Inferior parietal cortex (tissue), 1 donor: ENCODE measurements around the gene PAX6.

Experiments
- DNase-seq: peaks from one replicate; pipeline ENCODE4 v3.0.0-alpha.2; 2016; ENCODE audit errors: extremely low spot score

PAX6 gene

DNA sequence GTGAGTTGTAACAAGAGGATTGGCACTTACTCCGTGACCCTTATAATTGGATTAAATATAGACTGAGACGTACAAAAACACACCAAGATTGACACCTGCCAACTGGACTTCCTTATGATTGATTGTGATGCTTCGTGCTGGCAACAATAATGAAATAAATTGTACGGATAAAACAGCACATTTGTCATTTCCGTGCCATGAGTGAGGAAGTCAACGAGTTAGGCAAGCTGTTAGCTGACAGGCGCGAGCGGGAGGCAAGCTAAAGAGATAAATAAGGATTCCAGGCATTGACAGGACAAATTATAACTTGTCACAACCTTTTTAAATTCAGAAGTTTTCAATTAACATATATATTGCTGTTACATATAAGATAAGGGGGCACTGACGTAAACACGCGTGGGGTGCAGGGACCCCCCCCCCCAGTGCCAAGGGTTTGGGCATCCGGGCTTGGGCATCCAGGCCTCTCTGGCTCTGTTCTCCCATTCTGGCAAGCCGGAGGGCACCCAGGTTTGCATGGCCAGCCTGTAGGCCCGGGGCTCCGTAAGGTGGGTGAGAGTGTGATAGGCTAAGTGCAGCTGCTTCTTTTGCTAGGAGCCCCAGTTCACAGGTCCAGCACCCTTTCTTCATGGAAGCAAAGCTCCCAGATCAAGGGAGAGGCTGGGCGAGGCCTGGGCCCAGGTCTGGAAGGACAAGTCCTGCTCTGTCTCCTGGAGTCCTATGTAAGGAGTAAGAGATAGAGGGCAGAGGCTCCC lies 11.2 kb upstream of the PAX6 start:
- no peak for DNase-seq

DNA sequence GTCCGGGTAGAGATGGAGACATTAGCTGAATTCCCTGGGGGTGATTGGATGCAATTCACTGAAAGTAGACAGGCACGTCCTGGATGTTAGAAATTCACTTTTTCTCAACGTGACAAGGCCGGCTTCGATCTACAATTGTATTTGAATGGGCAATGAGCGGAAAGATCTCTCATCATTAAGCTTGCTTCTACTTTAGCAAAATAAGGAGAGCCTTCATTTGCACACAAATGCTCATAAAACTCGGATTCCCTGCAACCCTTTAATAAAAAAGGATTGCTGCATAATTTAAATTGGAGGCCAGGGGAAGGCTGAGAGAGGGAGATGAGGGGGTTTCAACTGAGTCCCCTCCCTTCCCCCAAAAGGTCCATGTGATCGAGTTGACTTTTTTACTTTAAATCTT lies 10.6 kb upstream of the PAX6 start:
- no peak for DNase-seq

DNA sequence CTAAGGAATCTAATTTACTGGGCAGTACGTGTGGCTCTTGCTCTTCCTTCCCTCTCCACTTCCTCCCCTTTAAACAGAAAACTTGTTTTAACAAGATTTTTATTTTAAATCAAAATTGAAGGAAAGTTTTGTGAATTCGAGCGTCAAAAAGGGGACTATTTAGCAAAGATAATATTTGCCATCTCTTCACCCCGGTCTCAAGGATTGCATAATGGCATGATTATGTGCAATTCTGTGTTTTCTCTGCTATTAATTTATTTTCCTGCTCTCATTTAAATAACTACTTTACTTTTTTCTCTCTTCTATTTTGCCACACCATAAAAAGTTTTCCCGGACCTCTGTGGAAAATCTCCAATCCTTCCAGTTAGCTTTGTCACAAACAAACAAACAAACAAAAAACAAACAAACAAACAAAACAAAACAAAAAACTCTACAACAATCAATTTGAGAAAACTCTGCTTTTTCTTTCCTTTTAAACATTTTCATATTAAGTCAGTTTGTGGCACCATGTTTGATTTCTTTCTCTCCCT lies 10.2 kb upstream of the PAX6 start:
- no peak for DNase-seq

DNA sequence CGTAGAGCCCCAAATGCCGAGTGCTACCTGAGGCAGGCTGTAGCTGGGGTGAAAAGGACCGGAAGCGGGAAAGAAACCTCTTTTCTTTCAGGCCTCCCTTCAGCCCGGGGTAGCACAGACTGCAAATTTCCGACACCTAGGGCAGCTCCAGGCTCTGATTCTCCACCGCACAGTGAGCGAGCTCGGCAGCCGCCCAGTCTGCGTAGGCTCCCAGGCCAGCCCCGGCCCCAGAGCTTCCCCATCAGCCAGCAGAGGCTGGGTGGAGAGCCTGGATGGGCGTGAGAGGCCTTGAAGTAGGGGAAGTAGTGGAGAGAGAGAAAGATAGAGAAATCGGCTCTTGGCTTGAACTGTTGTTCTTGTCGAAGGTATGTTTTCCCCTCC lies 9.3 kb upstream of the PAX6 start:
- no peak for DNase-seq

DNA sequence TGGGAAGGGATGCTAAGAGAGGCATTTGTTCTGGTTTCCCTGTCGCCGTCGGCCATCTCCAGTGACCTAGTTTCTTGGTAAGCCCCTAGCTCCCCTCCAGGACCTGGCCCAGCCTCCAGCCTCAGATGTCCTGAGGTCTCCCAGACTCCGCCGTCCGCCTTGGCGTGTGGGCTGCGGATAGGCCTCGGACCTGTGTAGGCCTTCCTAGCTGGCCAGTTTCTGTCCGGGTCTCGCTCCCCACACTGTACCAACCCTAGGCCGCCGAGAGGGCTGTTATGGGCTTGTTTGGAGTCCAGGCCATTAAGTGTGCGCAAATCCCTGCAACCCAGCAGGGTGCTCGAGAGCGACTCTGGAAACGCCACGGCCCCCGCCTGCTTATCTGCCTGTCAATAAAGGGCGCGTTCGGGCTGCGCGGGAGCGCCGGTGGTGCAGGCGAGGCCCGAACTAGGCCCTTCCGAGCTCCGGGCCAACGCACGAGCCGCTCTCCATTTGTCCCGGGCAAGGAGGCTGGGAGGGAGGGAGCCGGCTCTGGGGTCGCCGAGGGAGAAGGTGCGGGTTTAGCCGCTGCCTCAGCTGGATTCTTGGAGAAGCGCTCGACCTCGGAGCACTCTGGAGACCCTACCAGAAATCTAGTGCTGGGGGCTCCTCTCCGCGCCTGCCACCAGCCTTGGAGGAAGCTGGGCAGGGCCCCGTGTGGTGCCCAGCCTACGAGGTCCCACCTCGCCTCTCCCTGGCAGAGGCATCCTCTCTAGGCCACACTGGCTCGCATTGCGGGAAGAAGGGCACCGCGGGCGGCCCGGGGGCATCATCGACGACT lies 8.7 kb upstream of the PAX6 start:
- no peak for DNase-seq

DNA sequence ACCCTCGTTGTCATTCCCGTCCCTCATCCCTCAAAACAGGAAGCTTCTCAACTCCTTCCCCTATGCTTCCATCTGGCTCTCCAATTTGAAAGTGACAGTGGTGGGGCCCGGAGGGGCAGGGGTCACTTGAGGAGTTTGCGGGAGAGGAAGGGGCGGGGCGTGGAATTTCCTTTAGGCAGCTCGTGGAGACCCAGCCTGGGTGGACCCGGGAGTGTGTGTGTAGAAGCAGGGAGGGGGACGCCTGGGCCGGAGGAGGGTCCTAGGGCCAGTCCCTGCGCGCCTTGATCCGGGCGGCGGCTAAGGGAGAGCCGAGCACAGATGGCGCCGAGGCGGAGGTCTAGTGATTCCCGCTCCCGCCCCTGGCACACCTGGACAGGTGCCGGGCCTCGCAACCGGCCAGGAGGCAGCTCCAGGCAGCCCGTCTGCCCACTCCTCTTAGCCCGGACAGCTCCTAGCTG lies 7.8 kb upstream of the PAX6 start:
- DNase-seq: no peak

DNA sequence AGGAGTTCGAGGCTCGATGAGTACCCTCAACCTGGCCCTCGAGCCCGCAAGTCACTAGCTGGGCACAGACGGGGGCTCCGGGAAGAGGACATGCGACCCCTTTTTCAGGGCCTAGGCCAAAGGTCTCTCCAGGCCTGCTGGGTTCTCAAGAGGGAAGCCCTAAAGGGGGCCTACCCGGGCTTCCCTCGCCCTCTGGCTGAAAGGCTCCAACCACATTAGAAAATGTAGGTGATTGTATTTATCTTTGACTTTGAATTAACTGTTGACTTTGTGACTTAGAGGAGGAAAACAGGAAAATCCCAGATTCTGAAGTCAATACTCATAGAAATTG lies 7.3 kb upstream of the PAX6 start:
- no peak for DNase-seq

DNA sequence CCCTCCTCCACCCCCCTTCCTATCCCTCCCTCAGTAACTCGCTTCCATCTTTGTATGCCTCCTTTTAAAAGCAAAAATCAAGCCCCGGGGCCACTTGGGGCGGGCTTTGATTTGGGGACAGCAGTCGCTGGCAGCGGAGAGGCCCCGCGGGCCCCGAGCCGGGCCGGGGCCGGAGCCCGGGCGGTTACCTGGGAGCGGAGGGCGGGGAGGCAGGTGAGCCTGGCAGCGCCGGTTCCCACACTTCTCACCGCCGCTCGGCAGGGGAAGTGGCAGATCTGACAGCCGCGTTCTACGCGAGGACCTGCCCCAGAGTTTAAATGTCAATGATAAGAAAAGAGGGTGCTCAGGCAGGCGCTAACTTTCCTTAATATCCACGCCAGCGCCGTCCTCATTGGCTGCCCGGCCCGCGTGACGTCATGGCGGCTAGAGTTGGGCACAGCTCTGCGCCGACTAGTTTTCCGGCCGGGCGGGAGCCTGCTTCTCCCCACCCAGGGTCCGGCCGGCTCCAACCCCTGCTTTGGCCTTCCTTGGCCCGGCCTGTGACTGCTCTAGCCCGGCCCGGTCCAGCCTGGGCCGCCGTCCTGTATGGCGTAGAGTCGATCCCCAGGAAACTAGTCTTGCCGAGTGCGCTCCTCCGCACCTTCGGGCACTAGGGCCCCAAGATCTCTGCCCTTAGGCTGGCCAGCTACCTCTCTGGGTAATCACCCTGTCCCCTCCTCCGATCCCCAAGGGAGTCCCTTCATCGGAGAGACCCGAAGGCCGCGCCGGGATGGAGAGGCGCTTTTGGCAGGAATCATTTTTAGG lies 6.7 kb upstream of the PAX6 start:
- DNase-seq: no peak

DNA sequence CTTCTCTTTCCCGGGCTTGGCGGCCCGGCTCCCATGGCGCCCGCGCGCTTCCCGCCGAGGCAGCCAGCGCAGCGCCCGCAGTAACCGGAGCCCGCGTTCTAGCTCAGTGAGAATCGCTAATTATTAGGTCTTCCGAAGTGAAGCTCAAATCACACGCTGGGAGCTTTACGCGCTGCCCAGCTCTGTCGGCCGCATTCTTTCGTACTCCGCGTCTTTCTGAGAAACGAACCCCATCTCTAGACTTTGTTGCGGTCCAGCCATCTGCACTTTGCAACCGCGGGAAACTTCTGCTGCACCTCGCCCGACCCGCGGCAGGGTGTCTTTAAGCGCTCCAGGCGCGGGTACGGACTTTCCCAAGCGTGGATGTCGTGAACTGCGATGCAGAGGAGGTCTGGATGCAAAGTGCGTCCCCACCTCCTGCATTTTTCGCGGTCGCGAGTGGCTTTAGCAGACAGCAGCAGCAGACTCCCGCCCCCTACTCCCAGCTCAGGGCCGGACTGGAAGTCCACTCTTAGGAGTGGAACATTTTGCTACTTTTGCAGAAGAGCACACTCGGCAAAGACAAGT lies 6.0 kb upstream of the PAX6 start:
- DNase-seq: no peak

DNA sequence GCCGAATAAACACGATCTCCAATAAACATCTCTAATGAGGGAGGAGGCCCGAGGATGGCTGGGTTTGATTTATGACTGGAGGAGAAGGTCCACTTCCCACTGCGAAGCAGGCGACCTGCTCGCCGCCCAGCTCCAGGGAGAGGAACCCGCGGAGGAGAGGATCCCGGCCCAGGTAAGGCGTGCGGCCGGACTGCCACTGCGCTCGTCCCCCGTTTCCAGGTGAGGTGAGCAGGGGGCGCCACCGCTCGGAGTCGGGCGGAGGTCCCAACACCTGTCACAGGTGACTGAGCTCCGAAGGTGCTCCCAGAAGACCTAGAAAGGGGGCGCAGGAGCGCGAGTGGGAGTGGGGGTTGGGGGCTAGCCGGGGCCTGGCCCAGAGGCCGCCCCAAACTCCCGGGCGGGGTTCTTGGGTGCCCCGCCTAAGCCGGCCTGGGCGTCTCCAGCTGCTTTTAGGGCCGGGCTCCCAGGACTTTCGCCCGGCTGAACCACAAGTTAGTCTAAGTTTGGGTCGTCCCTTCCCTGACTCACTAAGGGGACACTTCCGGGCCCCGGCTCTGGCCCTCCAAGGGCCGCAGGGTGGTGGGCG lies 5.4 kb upstream of the PAX6 start:
- no peak for DNase-seq

DNA sequence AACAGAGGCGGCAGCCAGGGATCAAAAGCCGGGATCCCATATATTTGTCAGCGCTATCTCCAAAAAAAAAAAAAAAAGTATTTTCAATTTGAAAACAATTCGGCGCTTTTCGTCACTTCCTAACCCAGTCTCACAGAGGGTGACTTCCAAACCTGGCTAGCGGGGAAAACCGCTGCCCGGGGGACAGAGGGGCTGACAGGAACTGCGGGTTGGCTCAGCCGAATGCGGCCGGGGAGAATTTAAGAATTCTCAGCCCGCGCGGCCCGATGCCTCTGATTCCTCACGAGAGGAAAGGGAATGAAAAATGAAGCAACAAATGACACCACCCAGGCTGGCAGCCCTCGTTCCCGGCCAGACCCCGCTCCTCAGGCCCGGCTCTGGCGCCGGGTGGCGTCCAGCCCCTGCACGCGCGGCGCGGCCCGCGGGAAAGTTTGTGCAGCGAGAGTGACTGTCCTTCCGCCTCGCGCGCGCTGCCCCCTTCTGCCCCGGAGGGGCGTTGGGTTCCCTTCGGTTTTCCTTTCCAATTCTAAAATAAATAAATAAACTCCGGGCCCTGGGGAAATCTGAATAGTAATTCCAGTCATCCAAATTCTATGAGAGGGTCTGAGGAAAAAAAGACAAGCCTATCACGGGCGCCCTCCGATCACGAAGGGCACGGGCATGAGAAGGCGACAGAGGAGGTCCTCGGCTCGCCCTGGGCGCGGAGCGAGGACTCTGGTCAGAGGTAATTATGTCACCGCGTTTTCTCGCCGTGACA lies 4.8 kb upstream of the PAX6 start:
- no peak for DNase-seq

DNA sequence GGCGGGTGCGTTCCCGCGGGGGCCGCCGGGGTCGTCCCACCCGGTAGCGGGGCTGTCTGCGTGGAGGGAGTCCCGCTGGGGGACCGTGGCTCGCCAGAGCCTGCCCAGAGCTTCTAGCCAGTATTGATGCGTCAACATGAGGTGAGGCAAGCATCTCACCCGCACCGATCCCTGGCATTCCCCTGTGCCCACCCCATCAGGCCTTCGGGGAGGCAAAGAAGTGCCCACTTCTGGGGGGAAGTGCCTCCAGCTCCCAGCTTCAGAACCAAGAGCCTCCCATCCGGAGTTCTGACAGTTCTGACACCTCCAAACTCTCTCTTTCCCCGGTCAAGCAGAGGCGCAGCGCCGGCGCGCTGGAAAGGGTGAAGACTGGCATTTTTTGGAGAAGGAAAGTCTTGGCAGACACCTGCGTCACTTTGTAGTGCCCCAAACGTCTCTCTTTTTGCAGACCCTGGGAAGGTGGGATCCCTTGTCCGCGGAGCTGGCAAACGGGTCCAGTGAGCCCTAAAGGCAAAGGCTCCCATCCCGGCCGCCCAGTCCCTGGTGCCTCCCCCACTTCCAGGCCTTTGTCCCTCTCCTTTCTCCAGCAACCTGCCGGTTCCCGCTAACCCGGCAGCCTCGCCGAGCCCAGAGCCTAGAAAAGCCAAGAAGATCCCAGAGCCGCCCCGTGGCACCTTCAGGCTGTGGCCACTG lies 3.2 kb upstream of the PAX6 start:
- no peak for DNase-seq

DNA sequence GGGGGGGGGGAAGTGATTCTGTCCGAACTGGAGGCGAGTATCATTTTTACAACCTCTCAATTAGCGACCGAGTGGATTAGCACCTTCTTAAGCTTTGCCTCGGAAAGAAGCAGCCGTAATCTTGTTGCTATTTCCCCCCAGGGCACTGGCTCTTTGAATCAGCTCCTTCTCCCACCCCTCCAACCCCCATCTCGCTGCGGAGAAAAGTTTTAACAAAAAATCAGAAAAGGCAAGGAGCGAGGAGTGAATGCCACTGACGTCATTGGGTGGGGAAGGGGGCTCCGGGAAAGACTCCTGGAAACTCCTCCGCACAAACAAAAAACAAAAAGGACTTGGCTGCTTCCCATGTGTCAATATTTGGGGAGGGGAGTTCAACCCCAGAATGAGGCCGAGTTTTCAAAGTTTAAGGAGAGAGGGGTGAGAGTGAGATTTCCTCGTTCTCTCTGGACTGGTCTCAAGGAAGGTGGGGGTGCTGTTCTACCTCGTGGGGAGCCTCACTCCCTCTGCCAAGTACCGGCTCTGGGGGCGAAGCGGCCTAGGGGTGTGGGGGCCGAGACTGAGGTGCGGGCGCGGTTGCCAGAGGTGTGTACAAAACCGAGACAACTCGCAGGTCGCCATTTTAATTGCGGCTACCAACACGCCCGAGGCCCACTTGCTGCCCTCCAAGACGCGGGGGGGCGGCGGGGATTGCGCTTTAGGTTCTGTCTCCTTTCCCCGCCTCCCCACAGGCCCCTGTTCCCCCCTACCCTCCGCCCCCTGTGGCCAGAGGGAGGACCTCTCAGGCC lies 2.5 kb upstream of the PAX6 start:
- DNase-seq: no peak

DNA sequence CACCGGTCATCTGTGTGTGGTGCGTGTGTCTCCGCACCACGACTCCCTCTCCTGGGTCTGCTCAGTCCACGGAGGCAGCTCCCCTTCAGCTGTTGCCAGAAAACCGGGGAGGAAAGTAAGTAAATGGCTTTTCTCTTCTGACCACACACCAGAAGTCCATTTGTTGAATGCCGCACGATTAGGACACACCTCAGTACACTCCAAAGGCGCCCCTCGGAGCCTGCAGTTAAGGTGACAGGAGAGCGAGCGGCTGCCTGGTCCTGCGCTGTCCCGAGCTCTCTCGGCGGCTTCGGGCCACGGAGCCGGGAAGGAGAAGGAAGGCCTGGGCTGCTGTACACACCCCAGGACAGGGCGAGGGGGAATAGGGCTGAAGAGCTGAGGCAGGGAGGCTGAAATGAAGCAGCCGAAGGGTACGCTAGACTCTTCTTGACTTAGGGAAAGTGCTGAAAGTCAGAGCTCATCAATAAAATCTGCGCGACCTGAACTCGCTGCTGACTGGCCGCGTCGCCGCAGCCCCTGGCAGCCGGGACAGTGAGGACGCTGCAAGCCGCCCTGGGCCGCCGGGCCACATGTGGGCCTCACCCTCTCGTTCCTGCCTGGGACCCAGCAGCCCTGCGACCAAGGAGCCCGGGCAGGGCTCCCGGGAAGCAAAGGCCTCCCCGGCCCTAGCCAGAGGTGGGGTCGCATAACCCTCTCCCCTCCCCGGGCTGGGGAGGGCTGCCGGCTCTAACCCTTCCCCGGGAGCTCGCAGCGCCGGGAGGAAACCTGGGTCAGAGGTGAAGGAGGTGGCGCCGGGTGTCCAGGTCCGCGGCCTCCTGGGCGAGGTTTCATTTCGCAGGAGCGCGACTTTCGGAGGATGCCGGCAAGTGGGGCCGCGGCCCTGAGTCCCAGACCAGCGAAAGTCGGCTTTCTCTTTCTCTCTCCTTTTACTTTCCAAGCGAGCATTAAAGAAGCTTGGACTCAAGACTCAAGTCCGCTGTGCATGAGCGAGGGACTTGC lies 1.6 kb upstream of the PAX6 start:
- no peak for DNase-seq

DNA sequence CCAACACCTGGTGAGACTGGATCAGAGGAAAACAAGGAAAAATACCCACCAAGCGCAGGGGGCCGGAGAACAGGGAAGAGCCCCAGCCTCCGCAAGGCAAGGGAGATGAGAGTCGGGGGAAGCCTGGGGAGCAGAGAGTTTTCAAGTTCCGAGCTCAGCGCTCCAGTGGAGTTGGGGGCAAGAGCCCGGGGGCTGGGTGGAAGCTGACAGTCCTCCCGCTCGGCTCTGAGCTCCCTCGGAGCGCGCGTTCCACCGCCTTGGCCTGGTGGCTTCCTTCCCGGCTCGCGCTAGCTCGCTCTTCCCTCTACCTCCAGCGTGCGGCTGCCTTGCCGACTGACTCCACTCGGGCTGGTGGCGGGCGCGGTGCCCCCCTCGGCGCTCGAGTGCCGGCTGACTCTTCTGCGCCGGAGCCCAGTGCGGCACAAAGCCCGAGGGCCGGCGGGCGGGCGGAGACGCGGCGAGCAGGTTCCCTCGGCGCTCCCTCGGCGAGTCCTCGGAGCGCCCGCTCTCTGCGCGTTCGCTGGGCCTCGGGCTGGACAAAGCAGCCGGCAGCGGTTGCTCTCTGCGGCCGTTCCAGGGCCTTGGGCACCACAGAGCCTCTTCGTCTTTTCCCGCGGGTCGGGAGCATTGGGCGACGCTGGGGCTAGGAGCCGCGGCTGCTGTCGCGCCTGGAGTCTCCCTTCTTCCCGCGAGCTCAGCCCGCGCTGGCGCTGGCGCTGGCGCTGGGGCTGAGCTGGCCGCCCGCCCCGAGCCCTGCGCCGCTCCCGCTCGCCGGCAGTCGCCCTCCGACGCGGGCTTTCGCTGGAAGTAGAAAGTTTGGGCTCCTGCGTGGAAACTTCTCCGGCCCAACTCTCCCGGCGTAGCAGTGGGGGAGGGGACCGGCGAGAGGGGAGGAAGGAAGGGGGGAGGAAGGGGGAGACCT lies 1.0 kb downstream of the PAX6 start:
- DNase-seq: no peak

DNA sequence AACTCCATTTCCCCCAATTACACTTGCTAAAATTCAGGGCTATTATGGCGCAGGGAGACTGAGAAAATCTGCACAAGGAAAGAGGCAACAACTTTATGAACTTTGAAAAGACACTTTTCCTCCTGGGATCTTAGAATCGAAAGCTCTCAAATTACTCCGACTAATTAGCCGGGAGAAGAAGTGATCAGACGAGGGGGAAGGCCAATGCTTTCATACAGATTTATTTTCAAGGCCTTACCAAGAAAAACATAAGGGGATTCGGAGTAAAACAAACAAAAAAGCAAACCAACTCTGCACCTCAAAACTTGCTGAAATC lies 1.6 kb downstream of the PAX6 start:
- no peak for DNase-seq
